MM.1S (cell line): ENCODE measurements around the gene RFPL4AL1.
"Not testable (repeated sequence)": the region's sequence is repeated elsewhere in the genome, so short reads cannot be mapped to it uniquely, and the experiment has no call there.

Source experiments
- DNase-seq: peaks from one replicate; pipeline ENCODE4 v3.0.0-alpha.2; 2015
- H2AFZ ChIP-seq: fragments of 300-600 bp; sonication (generic); 2 replicates; pipeline ENCODE4 v1.6.0; 2016; ENCODE audit warnings: antibody characterized with exemption, low read length
- H3F3A ChIP-seq: fragments of 300-600 bp; sonication (generic); 2 replicates; pipeline ENCODE4 v1.6.1; 2016; ENCODE audit warnings: mild to moderate bottlenecking, antibody characterized with exemption, low read length, moderate library complexity, mixed read lengths; ENCODE audit not compliant: insufficient read depth
- H3K27ac ChIP-seq: fragments of 300-600 bp; sonication (generic); 2 replicates; pipeline ENCODE4 v1.5.1; 2016; ENCODE audit warnings: mild to moderate bottlenecking, low read length
- H3K27me3 ChIP-seq: fragments of 300-600 bp; sonication (generic); replicated peaks from 2 replicates; pipeline ENCODE4 v1.6.0; 2016; ENCODE audit warnings: low read length; ENCODE audit not compliant: insufficient read depth
- H3K36me3 ChIP-seq: fragments of 300-600 bp; sonication (generic); replicated peaks from 2 replicates; pipeline ENCODE4 v1.6.1; 2016; ENCODE audit warnings: mild to moderate bottlenecking, low read length, mixed read lengths; ENCODE audit not compliant: insufficient read depth
- H3K4me1 ChIP-seq: fragments of 300-600 bp; sonication (generic); 2 replicates; pipeline ENCODE4 v1.6.1; 2016; ENCODE audit warnings: low read length, mixed read lengths
- H3K4me2 ChIP-seq: fragments of 300-600 bp; sonication (generic); 2 replicates; pipeline ENCODE4 v1.6.0; 2016; ENCODE audit warnings: low read depth, low read length
- H3K4me3 ChIP-seq: fragments of 300-600 bp; sonication (generic); 2 replicates; pipeline ENCODE4 v1.5.1; 2016; ENCODE audit warnings: low read length, mixed read lengths
- H3K79me2 ChIP-seq: fragments of 300-600 bp; sonication (generic); 2 replicates; pipeline ENCODE4 v1.6.1; 2016; ENCODE audit warnings: mixed run types, low read length, mixed read lengths
- H3K9ac ChIP-seq: fragments of 300-600 bp; sonication (generic); 2 replicates; pipeline ENCODE4 v1.6.1; 2016; ENCODE audit warnings: low read length, mixed read lengths
- H3K9me2 ChIP-seq: fragments of 300-600 bp; sonication (generic); replicated peaks from 2 replicates; pipeline ENCODE4 v1.6.1; 2016; ENCODE audit warnings: mild to moderate bottlenecking, low read length, mixed read lengths; ENCODE audit not compliant: insufficient read depth
- H3K9me3 ChIP-seq: fragments of 300-600 bp; sonication (generic); replicated peaks from 2 replicates; pipeline ENCODE4 v1.6.1; 2016; ENCODE audit warnings: mild to moderate bottlenecking, low read length, mixed read lengths; ENCODE audit not compliant: insufficient read depth
- H4K20me1 ChIP-seq: fragments of 300-600 bp; sonication (generic); 2 replicates; pipeline ENCODE4 v1.6.1; 2016; ENCODE audit warnings: mild to moderate bottlenecking, low read length, moderate library complexity, mixed read lengths; ENCODE audit not compliant: insufficient read depth
- EZH2 ChIP-seq: fragments of 300-600 bp; sonication (generic); optimal IDR thresholded peaks from 2 replicates; pipeline ENCODE3; 2017; ENCODE audit warnings: low read depth, mild to moderate bottlenecking, antibody characterized with exemption, low read length, mixed read lengths
- EZH2phosphoT487 ChIP-seq: fragments of 300-600 bp; sonication (generic); IDR thresholded peaks from 2 replicates; pipeline ENCODE4 v1.6.1; 2018; ENCODE audit warnings: antibody characterized with exemption, low read length
- TF ChIP-seq, protein P1 (sequence below): fragments of 300-600 bp; sonication (generic); IDR thresholded peaks from 2 replicates; pipeline ENCODE4 v1.5.1; 2016; ENCODE audit warnings: antibody characterized with exemption, low read length, mixed read lengths

The RFPL4AL1 gene

DNA sequence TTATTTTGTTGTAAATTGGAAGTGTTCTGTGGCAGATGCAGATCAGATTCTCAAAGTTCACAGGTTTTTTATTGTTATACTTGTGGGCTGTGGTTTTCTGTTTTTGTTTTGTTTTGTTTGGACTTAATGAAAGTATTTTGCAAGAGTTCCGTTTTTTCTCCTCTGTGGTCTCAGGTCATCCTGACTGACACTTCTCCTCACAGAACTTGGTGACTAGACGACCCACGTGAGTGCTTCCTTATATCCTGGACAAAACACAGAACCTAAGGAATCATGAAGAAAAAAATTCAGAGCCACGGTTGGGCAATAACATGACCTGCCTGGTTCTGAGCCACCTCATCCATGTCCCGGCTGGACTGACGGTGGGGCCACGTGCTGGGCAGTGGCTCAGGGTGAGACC lies 2.5 kb upstream of the RFPL4AL1 start:
- no peak overlapping the region for H3K4me3 ChIP-seq
- H3K27ac ChIP-seq = no peak overlapping the region
- peaks cover 69% of the 10 kb centered on the region for H3K27me3 ChIP-seq
- no peak for TF ChIP-seq EZH2
- no peaks in the 10 kb centered on the region for H3K9me3 ChIP-seq
- no peak overlapping the region for H3K4me2 ChIP-seq
- H3K9me2 ChIP-seq = no peaks in the 10 kb centered on the region
- H3K4me1 ChIP-seq = no peaks in the 10 kb centered on the region
- peak; percentile 33 for DNase-seq
- H2AFZ ChIP-seq = no peak overlapping the region
- H3F3A ChIP-seq = no peaks in the 10 kb centered on the region
- no peaks in the 10 kb centered on the region for H4K20me1 ChIP-seq
- no peaks in the 10 kb centered on the region for H3K36me3 ChIP-seq
- no peaks in the 10 kb centered on the region for H3K79me2 ChIP-seq
- H3K9ac ChIP-seq = no peak overlapping the region

DNA sequence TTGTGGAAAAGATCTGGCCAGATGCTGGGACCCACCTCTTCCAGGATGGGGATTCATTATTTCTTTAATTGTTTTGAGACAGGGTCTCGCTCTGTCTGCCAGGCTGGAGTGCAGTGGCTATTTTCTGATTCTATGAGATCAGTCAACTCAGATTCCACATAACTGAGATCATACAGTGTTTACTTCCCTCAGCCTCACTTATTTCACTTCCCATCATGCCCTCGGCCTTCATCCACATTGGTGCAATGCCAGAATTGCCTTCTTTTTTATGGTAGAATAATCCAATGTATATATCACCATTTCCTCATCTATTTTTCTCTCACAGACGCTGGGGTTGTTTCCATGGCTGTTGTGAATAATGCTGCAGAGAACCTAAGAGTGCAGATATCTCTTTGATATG lies 714 bp downstream of the RFPL4AL1 start:
- not testable (repeated sequence) for H3K36me3 ChIP-seq, H3K9me3 ChIP-seq, DNase-seq, H4K20me1 ChIP-seq, H3K27ac ChIP-seq, H3K9me2 ChIP-seq, H3K79me2 ChIP-seq, H3K4me1 ChIP-seq, H3K9ac ChIP-seq, H3K4me3 ChIP-seq, H3F3A ChIP-seq, H3K4me2 ChIP-seq, H2AFZ ChIP-seq
- H3K27me3 ChIP-seq = peaks cover 64% of the 10 kb centered on the region

DNA sequence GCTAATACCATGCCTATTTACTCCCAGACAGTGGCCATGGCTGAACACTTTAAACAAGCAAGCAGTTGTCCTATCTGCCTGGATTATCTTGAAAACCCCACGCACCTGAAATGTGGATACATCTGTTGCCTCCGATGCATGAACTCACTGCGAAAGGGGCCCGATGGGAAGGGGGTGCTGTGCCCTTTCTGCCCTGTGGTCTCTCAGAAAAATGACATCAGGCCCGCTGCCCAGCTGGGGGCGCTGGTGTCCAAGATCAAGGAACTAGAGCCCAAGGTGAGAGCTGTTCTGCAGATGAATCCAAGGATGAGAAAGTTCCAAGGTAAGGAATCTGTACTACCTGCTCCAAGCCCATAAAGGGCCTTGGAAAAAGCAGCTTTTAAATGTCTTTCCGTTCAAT lies 8.6 kb downstream of the RFPL4AL1 start:
- Histone ChIP-seq H3K4me2 (no peak overlapping the region), H3K4me1 (peaks cover 7% of the 10 kb centered on the region), H3K27me3 (no peaks in the 10 kb centered on the region), H3K4me3 (no peak overlapping the region), H2AFZ (no peak overlapping the region), H3K27ac (no peak overlapping the region), H3F3A (no peaks in the 10 kb centered on the region), H3K79me2 (no peaks in the 10 kb centered on the region), H4K20me1 (no peaks in the 10 kb centered on the region), H3K36me3 (no peaks in the 10 kb centered on the region), H3K9ac (no peak overlapping the region), H3K9me3 (no peaks in the 10 kb centered on the region), H3K9me2 (no peaks in the 10 kb centered on the region)
- DNase-seq = peak; percentile 42
- TF ChIP-seq, protein P1, sequence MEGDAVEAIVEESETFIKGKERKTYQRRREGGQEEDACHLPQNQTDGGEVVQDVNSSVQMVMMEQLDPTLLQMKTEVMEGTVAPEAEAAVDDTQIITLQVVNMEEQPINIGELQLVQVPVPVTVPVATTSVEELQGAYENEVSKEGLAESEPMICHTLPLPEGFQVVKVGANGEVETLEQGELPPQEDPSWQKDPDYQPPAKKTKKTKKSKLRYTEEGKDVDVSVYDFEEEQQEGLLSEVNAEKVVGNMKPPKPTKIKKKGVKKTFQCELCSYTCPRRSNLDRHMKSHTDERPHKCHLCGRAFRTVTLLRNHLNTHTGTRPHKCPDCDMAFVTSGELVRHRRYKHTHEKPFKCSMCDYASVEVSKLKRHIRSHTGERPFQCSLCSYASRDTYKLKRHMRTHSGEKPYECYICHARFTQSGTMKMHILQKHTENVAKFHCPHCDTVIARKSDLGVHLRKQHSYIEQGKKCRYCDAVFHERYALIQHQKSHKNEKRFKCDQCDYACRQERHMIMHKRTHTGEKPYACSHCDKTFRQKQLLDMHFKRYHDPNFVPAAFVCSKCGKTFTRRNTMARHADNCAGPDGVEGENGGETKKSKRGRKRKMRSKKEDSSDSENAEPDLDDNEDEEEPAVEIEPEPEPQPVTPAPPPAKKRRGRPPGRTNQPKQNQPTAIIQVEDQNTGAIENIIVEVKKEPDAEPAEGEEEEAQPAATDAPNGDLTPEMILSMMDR = peak; percentile 77
- TF ChIP-seq EZH2 = no peak

DNA sequence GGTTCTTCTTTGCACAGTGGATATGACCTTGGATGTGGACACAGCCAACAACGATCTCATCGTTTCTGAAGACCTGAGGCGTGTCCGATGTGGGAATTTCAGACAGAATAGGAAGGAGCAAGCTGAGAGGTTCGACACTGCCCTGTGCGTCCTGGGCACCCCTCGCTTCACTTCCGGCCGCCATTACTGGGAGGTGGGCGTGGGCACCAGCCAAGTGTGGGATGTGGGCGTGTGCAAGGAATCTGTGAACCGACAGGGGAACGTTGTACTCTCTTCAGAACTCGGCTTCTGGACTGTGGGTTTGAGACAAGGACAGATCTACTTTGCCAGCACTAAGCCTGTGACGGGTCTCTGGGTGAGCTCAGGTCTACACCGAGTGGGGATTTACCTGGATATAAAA lies 9.4 kb downstream of the RFPL4AL1 start:
- no peak for DNase-seq
- H3K4me2 ChIP-seq = no peak overlapping the region
- H2AFZ ChIP-seq = no peak overlapping the region
- no peak overlapping the region for H3K27ac ChIP-seq
- TF ChIP-seq EZH2 = no peak
- TF ChIP-seq, protein P1 = no peak
- no peak for TF ChIP-seq EZH2phosphoT487
- no peaks in the 10 kb centered on the region for H3K27me3 ChIP-seq
- no peak overlapping the region for H3K4me3 ChIP-seq
- no peaks in the 10 kb centered on the region for H3K36me3 ChIP-seq
- H4K20me1 ChIP-seq = no peaks in the 10 kb centered on the region
- H3F3A ChIP-seq = no peaks in the 10 kb centered on the region
- H3K4me1 ChIP-seq = peaks cover 7% of the 10 kb centered on the region
- no peak overlapping the region for H3K9ac ChIP-seq
- no peaks in the 10 kb centered on the region for H3K9me2 ChIP-seq
- no peaks in the 10 kb centered on the region for H3K79me2 ChIP-seq
- no peaks in the 10 kb centered on the region for H3K9me3 ChIP-seq
